ENCODE measurements around the gene TASP1. TPM values are rescaled to one million over a fixed set of nuclear protein-coding genes. Genes with fewer than 3 reads are reported as not detected.
"Not testable (repeated sequence)": the region's sequence is repeated elsewhere in the genome, so short reads cannot be mapped to it uniquely, and the experiment has no call there.

TASP1 gene
- polyA plus RNA-seq, 1 donor (not counting 4 experiments of a cell fraction or from before 2014, with no cell fraction given) = 17.4 TPM

GRCh38 chr20:13384132-13384531 is 254.6 kb downstream of the TASP1 start:
- no peak for TF ChIP-seq EZH2 (IDR thresholded peaks at IDR 0.05; ENCODE audit: low read length)
- TF ChIP-seq CTCF (optimal IDR thresholded peaks at IDR 0.05 in 1 of 3, IDR thresholded peaks at IDR 0.05 in 1 of 3, conservative IDR thresholded peaks at IDR 0.05 in 1 of 3; ENCODE audit: extremely low read depth in 1 of 3, insufficient read depth in 2 of 3, low read length in 3 of 3) = no peak
- H3K79me2 ChIP-seq (ENCODE audit: control insufficient read depth, insufficient read depth, low read length) = no peaks in the 10 kb centered on the region
- no peak overlapping the region for H2AFZ ChIP-seq (ENCODE audit: control insufficient read depth, low read length)
- H3K36me3 ChIP-seq (ENCODE audit: control insufficient read depth in 2 of 2, extremely low read depth in 1 of 2, insufficient read depth in 2 of 2, low read length in 2 of 2) = no peaks in the 10 kb centered on the region
- dilution Hi-C loops (cut with MboI; ENCODE audit: extremely low pct_ligation_motif_present, low sequenced_read_pairs) = no loop called here
- DNase-seq (ENCODE audit: low read depth, low spot score) (no peak), FAIRE-seq (no peak)
- no peaks in the 10 kb centered on the region for H4K20me1 ChIP-seq (ENCODE audit: control insufficient read depth, extremely low read depth, insufficient read depth, low read length)
- H3K27ac ChIP-seq (ENCODE audit: control insufficient read depth, insufficient read depth, low read length) = no peak overlapping the region
- no peak overlapping the region for H3K4me2 ChIP-seq (ENCODE audit: control insufficient read depth, extremely low read depth, insufficient read depth, low read depth, low read length)
- H3K9ac ChIP-seq (ENCODE audit: control insufficient read depth, extremely low read depth, insufficient read depth, low read length) = no peak overlapping the region
- no peaks in the 10 kb centered on the region for H3K27me3 ChIP-seq (ENCODE audit: control insufficient read depth, extremely low read depth, insufficient read depth, low read length)
- H3K4me1 ChIP-seq (ENCODE audit: control insufficient read depth, extremely low read depth, insufficient read depth, low read length) = no peaks in the 10 kb centered on the region
- H3K9me3 ChIP-seq (ENCODE audit: control insufficient read depth, low read depth, low read length) = no peaks in the 10 kb centered on the region
- no peaks in the 10 kb centered on the region for H3K9me1 ChIP-seq (ENCODE audit: control insufficient read depth, extremely low read depth, insufficient read depth, low read length)
- H3K4me3 ChIP-seq (ENCODE audit: control insufficient read depth in 2 of 3, extremely low read depth in 1 of 3, insufficient read depth in 2 of 3, low read depth in 1 of 3, low read length in 3 of 3) = no peak overlapping the region

- H3K27ac ChIP-seq (ENCODE audit: control insufficient read depth, insufficient read depth, low read length) = no peak overlapping the region
- H3K4me3 ChIP-seq (ENCODE audit: control insufficient read depth in 2 of 3, extremely low read depth in 1 of 3, insufficient read depth in 2 of 3, low read depth in 1 of 3, low read length in 3 of 3) = no peak overlapping the region
- no peaks in the 10 kb centered on the region for H3K27me3 ChIP-seq (ENCODE audit: control insufficient read depth, extremely low read depth, insufficient read depth, low read length)
- no peaks in the 10 kb centered on the region for H3K4me1 ChIP-seq (ENCODE audit: control insufficient read depth, extremely low read depth, insufficient read depth, low read length)
- H2AFZ ChIP-seq (ENCODE audit: control insufficient read depth, low read length) = no peak overlapping the region
- no peaks in the 10 kb centered on the region for H3K79me2 ChIP-seq (ENCODE audit: control insufficient read depth, insufficient read depth, low read length)
- H3K9me3 ChIP-seq (ENCODE audit: control insufficient read depth, low read depth, low read length) = no peaks in the 10 kb centered on the region
- H3K9ac ChIP-seq (ENCODE audit: control insufficient read depth, extremely low read depth, insufficient read depth, low read length) = no peak overlapping the region
- DNase-seq (ENCODE audit: low read depth, low spot score) (no peak), FAIRE-seq (no peak)
- no peak for TF ChIP-seq CTCF (optimal IDR thresholded peaks at IDR 0.05 in 1 of 3, IDR thresholded peaks at IDR 0.05 in 1 of 3, conservative IDR thresholded peaks at IDR 0.05 in 1 of 3; ENCODE audit: extremely low read depth in 1 of 3, insufficient read depth in 2 of 3, low read length in 3 of 3)
- no peak for TF ChIP-seq EZH2 (IDR thresholded peaks at IDR 0.05; ENCODE audit: low read length)
- no peaks in the 10 kb centered on the region for H4K20me1 ChIP-seq (ENCODE audit: control insufficient read depth, extremely low read depth, insufficient read depth, low read length)
- no peak overlapping the region for H3K4me2 ChIP-seq (ENCODE audit: control insufficient read depth, extremely low read depth, insufficient read depth, low read depth, low read length)
- no peaks in the 10 kb centered on the region for H3K36me3 ChIP-seq (ENCODE audit: control insufficient read depth in 2 of 2, extremely low read depth in 1 of 2, insufficient read depth in 2 of 2, low read length in 2 of 2)
- dilution Hi-C loops (cut with MboI; ENCODE audit: extremely low pct_ligation_motif_present, low sequenced_read_pairs) = no loop called here
- no peaks in the 10 kb centered on the region for H3K9me1 ChIP-seq (ENCODE audit: control insufficient read depth, extremely low read depth, insufficient read depth, low read length)
These were observed 255.9 kb downstream of the TASP1 start for GRCh38 chr20:13382786-13383185.

- FAIRE-seq = not testable (repeated sequence)
These were observed 258.1 kb downstream of the TASP1 start for GRCh38 chr20:13380497-13381229.

More at GRCh38 chr20:13380497-13381229, 258.1 kb downstream of the TASP1 start:
- H3K79me2 ChIP-seq (ENCODE audit: control insufficient read depth, insufficient read depth, low read length); H3K9ac ChIP-seq (ENCODE audit: control insufficient read depth, extremely low read depth, insufficient read depth, low read length); H3K4me2 ChIP-seq (ENCODE audit: control insufficient read depth, extremely low read depth, insufficient read depth, low read depth, low read length); H3K4me3 ChIP-seq (ENCODE audit: control insufficient read depth in 2 of 3, extremely low read depth in 1 of 3, insufficient read depth in 2 of 3, low read depth in 1 of 3, low read length in 3 of 3); H3K4me1 ChIP-seq (ENCODE audit: control insufficient read depth, extremely low read depth, insufficient read depth, low read length); H3K27me3 ChIP-seq (ENCODE audit: control insufficient read depth, extremely low read depth, insufficient read depth, low read length); H2AFZ ChIP-seq (ENCODE audit: control insufficient read depth, low read length); dilution Hi-C loops (cut with MboI; ENCODE audit: extremely low pct_ligation_motif_present, low sequenced_read_pairs); H3K9me3 ChIP-seq (ENCODE audit: control insufficient read depth, low read depth, low read length); H3K36me3 ChIP-seq (ENCODE audit: control insufficient read depth in 2 of 2, extremely low read depth in 1 of 2, insufficient read depth in 2 of 2, low read length in 2 of 2); H4K20me1 ChIP-seq (ENCODE audit: control insufficient read depth, extremely low read depth, insufficient read depth, low read length); H3K9me1 ChIP-seq (ENCODE audit: control insufficient read depth, extremely low read depth, insufficient read depth, low read length); DNase-seq (ENCODE audit: low read depth, low spot score); H3K27ac ChIP-seq (ENCODE audit: control insufficient read depth, insufficient read depth, low read length): not testable (repeated sequence)
